WERI-Rb-1 (cell line): ENCODE measurements around the gene FRMD4B.

Experiments
- DNase-seq: peaks from one replicate; pipeline ENCODE4 v3.0.0-alpha.2; 2020
- H3K27ac ChIP-seq: fragments of 250-450 bp; sonication (Bioruptor Pico); 2 replicates; pipeline ENCODE4 v1.5.1; 2020; ENCODE audit warnings: mild to moderate bottlenecking, moderate library complexity
- H3K27me3 ChIP-seq: fragments of 250-450 bp; sonication (Bioruptor Pico); 2 replicates; pipeline ENCODE4 v1.5.1; 2021; ENCODE audit warnings: mild to moderate bottlenecking, low read depth, moderate library complexity; ENCODE audit not compliant: insufficient read depth, severe bottlenecking
- H3K36me3 ChIP-seq: fragments of 250-450 bp; sonication (Bioruptor Pico); 2 replicates; pipeline ENCODE4 v1.5.1; 2020; ENCODE audit warnings: mild to moderate bottlenecking, moderate library complexity
- H3K4me3 ChIP-seq: 2 replicates; pipeline ENCODE4 v1.5.1; 2011; ENCODE audit warnings: low read depth, mild to moderate bottlenecking, control low read depth, low read length
- H3K9me3 ChIP-seq: fragments of 250-450 bp; sonication (Bioruptor Pico); 2 replicates; pipeline ENCODE4 v1.5.1; 2021; ENCODE audit warnings: mild to moderate bottlenecking, moderate library complexity; ENCODE audit not compliant: severe bottlenecking
- CTCF ChIP-seq: IDR thresholded peaks from 2 replicates; pipeline ENCODE4 v1.5.1; 2011; ENCODE audit warnings: low read depth, mild to moderate bottlenecking, control low read depth, inconsistent platforms, low read length

The FRMD4B gene

GRCh38 chr3:69174871-69175737 lies 210.8 kb downstream of the FRMD4B start:
- no peak for DNase-seq
- no peaks in the 10 kb centered on the region for H3K9me3 ChIP-seq
- no peaks in the 10 kb centered on the region for H3K27me3 ChIP-seq
- no peaks in the 10 kb centered on the region for H3K36me3 ChIP-seq
- H3K27ac ChIP-seq = no peak overlapping the region
- TF ChIP-seq CTCF = no peak
- H3K4me3 ChIP-seq = no peak overlapping the region

GRCh38 chr3:69174445-69174844 lies 211.4 kb downstream of the FRMD4B start:
- Histone ChIP-seq H3K27me3 (no peaks in the 10 kb centered on the region), H3K27ac (no peak overlapping the region), H3K4me3 (no peak overlapping the region), H3K9me3 (no peaks in the 10 kb centered on the region), H3K36me3 (no peaks in the 10 kb centered on the region)
- no peak for TF ChIP-seq CTCF
- no peak for DNase-seq

GRCh38 chr3:69172058-69172457 lies 213.8 kb downstream of the FRMD4B start:
- no peak for TF ChIP-seq CTCF
- no peak overlapping the region for H3K27ac ChIP-seq
- H3K9me3 ChIP-seq = no peaks in the 10 kb centered on the region
- no peak for DNase-seq
- H3K4me3 ChIP-seq = no peak overlapping the region
- no peaks in the 10 kb centered on the region for H3K36me3 ChIP-seq
- no peaks in the 10 kb centered on the region for H3K27me3 ChIP-seq

- H3K9me3 ChIP-seq = no peaks in the 10 kb centered on the region
- H3K27ac ChIP-seq = no peak overlapping the region
- H3K27me3 ChIP-seq = no peaks in the 10 kb centered on the region
- TF ChIP-seq CTCF = no peak
- H3K36me3 ChIP-seq = no peaks in the 10 kb centered on the region
- H3K4me3 ChIP-seq = no peak overlapping the region
- DNase-seq = no peak
Observed at GRCh38 chr3:69166446-69166845, 219.4 kb downstream of the FRMD4B start.

- no peak overlapping the region for H3K4me3 ChIP-seq
- H3K27ac ChIP-seq = no peak overlapping the region
- DNase-seq = no peak
- TF ChIP-seq CTCF = no peak
- no peaks in the 10 kb centered on the region for H3K9me3 ChIP-seq
- no peaks in the 10 kb centered on the region for H3K36me3 ChIP-seq
- H3K27me3 ChIP-seq = no peaks in the 10 kb centered on the region
Observed at GRCh38 chr3:69165744-69166143, 220.1 kb downstream of the FRMD4B start.

GRCh38 chr3:69164296-69164695 lies 221.6 kb downstream of the FRMD4B start:
- no peak for TF ChIP-seq CTCF
- DNase-seq = no peak
- Histone ChIP-seq H3K27me3 (no peaks in the 10 kb centered on the region), H3K9me3 (no peaks in the 10 kb centered on the region), H3K36me3 (no peaks in the 10 kb centered on the region), H3K4me3 (no peak overlapping the region), H3K27ac (no peak overlapping the region)
